HCT116 (cell line): ENCODE measurements around the gene LY9. TPM values are rescaled to one million over a fixed set of nuclear protein-coding genes. Genes with fewer than 3 reads are reported as not detected.

Source experiments
- ATAC-seq: fragments of 200-7000 bp; cut with Tn5 transposase; 2 replicates; pipeline ENCODE4 v1.9.1; 2020; ENCODE audit warnings: mild to moderate bottlenecking, moderate library complexity
- BruUV-seq: library from RNA; stranded (reverse); fragments of 400-500 nt; replicated peaks from 2 replicates; lab custom pipeline; 2021; lab: Mats Ljungman, UMichigan
- CTCF ChIA-PET: fragments of 300-600 bp; sonication (Branson Sonifier 250); formaldehyde crosslinking; loops from one replicate; lab custom pipeline; 2021; ENCODE audit warnings: antibody characterized with exemption; lab: Charles Lee
- POLR2A ChIA-PET: fragments of 300-600, 350-600 bp; sonication (Branson Sonifier 250); formaldehyde crosslinking; loops from one replicate; lab custom pipeline; 2021; ENCODE audit warnings: antibody characterized with exemption; lab: Charles Lee
- RAD21 ChIA-PET, 2 experiments: fragments of 300-600 bp; sonication (Branson Sonifier 250); formaldehyde crosslinking; loops; one replicate each; lab custom pipeline; 2023; ENCODE audit warnings: low total read pairs in 2 of 2; ENCODE audit not compliant: uncharacterized antibody in 2 of 2, unreplicated experiment in 2 of 2, low non-redundant PET in 1 of 2; lab: Charles Lee
- DNase-seq: peaks from one replicate; pipeline ENCODE4 v3.0.0-alpha.2; 2010; ENCODE audit warnings: low read depth, low spot score
- H2AFZ ChIP-seq: fragments of 200-600 bp; shearing (Covaris generic), sonication (generic); 2 replicates; pipeline ENCODE4 v1.6.1; 2017; ENCODE audit warnings: low read depth, mixed run types, mixed read lengths, antibody characterized with exemption, low read length; ENCODE audit not compliant: poor library complexity, severe bottlenecking
- H3K27ac ChIP-seq: 2 replicates; pipeline ENCODE4 v1.5.1; 2012; ENCODE audit warnings: low read depth, low read length
- H3K27me3 ChIP-seq: fragments of 200-600 bp; sonication (generic); 2 replicates; pipeline ENCODE4 v1.6.1; 2016; ENCODE audit warnings: mixed run types, low read length, mixed read lengths; ENCODE audit not compliant: insufficient read depth
- H3K36me3 ChIP-seq, 2 experiments: fragments of 200-500 bp in 1 of 2; fragments of 200-600 bp in 1 of 2; sonication (Bioruptor generic) in 1 of 2; sonication (generic) in 1 of 2; 2 replicates each; pipeline versions ENCODE4 v1.5.1 to v1.6.1; 2014 to 2016; ENCODE audit warnings: low read length in 2 of 2, inconsistent platforms in 1 of 2, mixed read lengths in 1 of 2, mixed run types in 1 of 2; ENCODE audit not compliant: insufficient read depth in 2 of 2, control insufficient read depth in 1 of 2
- H3K4me1 ChIP-seq, 2 experiments: fragments of 200-600 bp in 1 of 2; sonication (generic) in 1 of 2; 2 replicates each; pipeline versions ENCODE4 v1.5.1 to v1.6.1; 2012 to 2017; ENCODE audit warnings: low read length in 2 of 2, inconsistent platforms in 1 of 2, mild to moderate bottlenecking in 1 of 2, mixed read lengths in 1 of 2, mixed run types in 1 of 2, moderate library complexity in 1 of 2; ENCODE audit not compliant: insufficient read depth in 2 of 2, control insufficient read depth in 1 of 2
- H3K4me2 ChIP-seq: fragments of 200-600 bp; sonication (generic); 2 replicates; pipeline ENCODE4 v1.6.1; 2017; ENCODE audit warnings: mixed run types, low read length, mixed read lengths
- H3K4me3 ChIP-seq, 2 experiments: fragments of 200-600 bp in 1 of 2; sonication (generic) in 1 of 2; replicated peaks in 1 of 2; 2 replicates each; pipeline ENCODE4 v1.5.1; 2011 to 2016; ENCODE audit warnings: low read length in 2 of 2, control low read depth in 1 of 2, low read depth in 1 of 2, mild to moderate bottlenecking in 1 of 2, mixed read lengths in 1 of 2, mixed run types in 1 of 2
- H3K79me2 ChIP-seq: fragments of 200-600 bp; sonication (generic); 2 replicates; pipeline ENCODE4 v1.6.1; 2017; ENCODE audit warnings: mild to moderate bottlenecking, mixed run types, low read length, moderate library complexity, mixed read lengths; ENCODE audit not compliant: insufficient read depth
- H3K9ac ChIP-seq: fragments of 200-600 bp; sonication (generic); 2 replicates; pipeline ENCODE4 v1.6.1; 2016; ENCODE audit warnings: low read length, mixed read lengths
- H3K9me2 ChIP-seq: fragments of 200-600 bp; sonication (generic), shearing (Covaris generic); 2 replicates; pipeline ENCODE4 v1.6.1; 2017; ENCODE audit warnings: mixed run types, mild to moderate bottlenecking, moderate library complexity; ENCODE audit not compliant: insufficient read depth
- H3K9me3 ChIP-seq, 2 experiments: fragments of 200-500 bp in 1 of 2; fragments of 200-600 bp in 1 of 2; sonication (Bioruptor generic) in 1 of 2; sonication (generic) in 1 of 2; 2 replicates each; pipeline ENCODE4 v1.6.1; 2014 to 2017; ENCODE audit warnings: low read length in 2 of 2, mixed read lengths in 2 of 2, inconsistent platforms in 1 of 2, low read depth in 1 of 2, mild to moderate bottlenecking in 1 of 2, mixed run types in 1 of 2, moderate library complexity in 1 of 2; ENCODE audit not compliant: control insufficient read depth in 1 of 2, insufficient read depth in 1 of 2
- H4K20me1 ChIP-seq: fragments of 200-600 bp; sonication (generic), shearing (Covaris generic); 2 replicates; pipeline ENCODE4 v1.6.1; 2017; ENCODE audit warnings: mixed run types, mild to moderate bottlenecking, moderate library complexity; ENCODE audit not compliant: insufficient read depth
- ATF3 ChIP-seq: IDR thresholded peaks from 2 replicates; pipeline ENCODE4 v1.6.1; 2012
- CBX3 ChIP-seq: IDR thresholded peaks from 2 replicates; pipeline ENCODE4 v1.6.1; 2012; ENCODE audit warnings: low read depth
- CTCF ChIP-seq, 3 experiments: fragments of 200-600 bp in 1 of 3; sonication (generic) in 1 of 3; IDR thresholded peaks in 2 of 3; conservative IDR thresholded peaks in 1 of 3; 2 replicates each; pipeline ENCODE4 v1.5.1; 2012 to 2017; ENCODE audit warnings: low read depth in 2 of 3, low read length in 2 of 3, antibody characterized with exemption in 1 of 3, borderline replicate concordance in 1 of 3, control low read depth in 1 of 3, mild to moderate bottlenecking in 1 of 3, mixed read lengths in 1 of 3, mixed run types in 1 of 3, moderate library complexity in 1 of 3; ENCODE audit not compliant: insufficient read depth in 1 of 3
- ELF1 ChIP-seq: IDR thresholded peaks from 2 replicates; pipeline ENCODE4 v1.6.1; 2012; ENCODE audit warnings: low read depth, borderline replicate concordance
- EZH2phosphoT487 ChIP-seq: fragments of 200-600 bp; IDR thresholded peaks from 2 replicates; pipeline ENCODE4 v1.6.1; 2018; ENCODE audit warnings: antibody characterized with exemption, borderline replicate concordance
- FOSL1 ChIP-seq: IDR thresholded peaks from 2 replicates; pipeline ENCODE4 v1.6.1; 2012; ENCODE audit warnings: low read depth
- POLR2A ChIP-seq: IDR thresholded peaks from 2 replicates; pipeline ENCODE4 v1.7.0; 2011; ENCODE audit warnings: borderline replicate concordance; ENCODE audit not compliant: insufficient read depth, insufficient read length; ENCODE audit errors: extremely low read depth
- SRF ChIP-seq: IDR thresholded peaks from 2 replicates; pipeline ENCODE4 v1.6.1; 2012; ENCODE audit warnings: low read depth
- TCF7L2 ChIP-seq: IDR thresholded peaks from 2 replicates; pipeline ENCODE4 v1.7.0; 2011; ENCODE audit warnings: borderline replicate concordance, inconsistent platforms; ENCODE audit not compliant: insufficient read depth, insufficient read length; ENCODE audit errors: extremely low read depth
- YY1 ChIP-seq: IDR thresholded peaks from 2 replicates; pipeline ENCODE4 v1.6.1; 2011; ENCODE audit warnings: low read length, low read depth, moderate library complexity, mild to moderate bottlenecking; ENCODE audit not compliant: insufficient replicate concordance; ENCODE audit errors: extremely low read depth
- ZBTB33 ChIP-seq: IDR thresholded peaks from 2 replicates; pipeline ENCODE4 v1.6.1; 2011; ENCODE audit warnings: mild to moderate bottlenecking, low read length, moderate library complexity; ENCODE audit not compliant: insufficient replicate concordance; ENCODE audit errors: extremely low read depth
- ZFX ChIP-seq: fragments of 450-650 bp; IDR thresholded peaks from 2 replicates; pipeline ENCODE4 v1.6.1; 2017
- intact Hi-C: fragments of 100-400 bp; cut with micrococcal nuclease; formaldehyde crosslinking; loops from 2 replicates; pipeline ENCODE4 v1.10.0; 2022
- total RNA-seq: library from RNA; stranded (reverse); gene quantifications from one replicate; pipeline ENCODE4 v1.2.1, GENCODE V29; 2021; ENCODE audit not compliant: unreplicated experiment

LY9 gene
- total RNA-seq, 1 experiment from 2014 or later: 0.22 TPM

- TF ChIP-seq POLR2A: no peak
- TF ChIP-seq CBX3: no peak
- TF ChIP-seq SRF: no peak
- TF ChIP-seq ATF3: no peak
- TF ChIP-seq ELF1: no peak
- TF ChIP-seq CTCF (IDR thresholded peaks at IDR 0.05 in 2 of 3, conservative IDR thresholded peaks at IDR 0.05 in 1 of 3; ENCODE audit: borderline replicate concordance in 1 of 3, insufficient read depth in 1 of 3, low read depth in 2 of 3, low read length in 2 of 3): no peak
- no peak for TF ChIP-seq EZH2phosphoT487
- TF ChIP-seq ZFX: no peak
- TF ChIP-seq FOSL1: no peak
- no peak for TF ChIP-seq YY1
- TF ChIP-seq TCF7L2: no peak
- no peak for TF ChIP-seq ZBTB33
- no peak for DNase-seq
- Histone ChIP-seq H3K4me1 (0 out of 4 replicates have a peak, but pooled peaks cover 0 to 3% of the 10 kb centered on the region in 2 experiments), H2AFZ (no peak overlapping the region), H4K20me1 (no peaks in the 10 kb centered on the region), H3K79me2 (no peaks in the 10 kb centered on the region), H3K4me3 (no peak overlapping the region), H3K9me2 (no peaks in the 10 kb centered on the region), H3K9me3 (no peaks in the 10 kb centered on the region), H3K27ac (no peak overlapping the region), H3K36me3 (no peaks in the 10 kb centered on the region), H3K27me3 (no peaks in the 10 kb centered on the region; the same call in 1 of the 2 replicates), H3K4me2 (no peak overlapping the region), H3K9ac (no peak overlapping the region)
- RAD21 ChIA-PET: no interaction called here
- CTCF ChIA-PET: interaction anchor here (3.1 kb wide), 1 partner anchor 115 kb away, joined by 9 read pairs; the partner anchor contains the start of gene ITLN2
- BruUV-seq: no TSS peak
- no peak for ATAC-seq
- POLR2A ChIA-PET: no interaction called here
- intact Hi-C loops: loop anchor here (5.0 kb wide), 1 partner anchor 298 kb away; no protein-coding TSS in a partner anchor
Measured at GRCh38 chr1:160838888-160839287, 42.9 kb downstream of the LY9 start.
